Coronary artery (tissue), 2 donors: Measurements from ENCODE around the gene CASK.

Source experiments
- DNase-seq: peaks from one replicate; pipeline ENCODE4 v3.0.0-alpha.2; 2017; ENCODE audit warnings: low spot score
- H3K27ac ChIP-seq, 2 donors: fragments of 200-600 bp; sonication (generic); one replicate each; pipeline ENCODE4 v1.5.1; 2016 to 2019
- H3K4me3 ChIP-seq: fragments of 200-600 bp; sonication (generic); 2 replicates; pipeline ENCODE4 v1.5.1; 2016; ENCODE audit warnings: mild to moderate bottlenecking, moderate library complexity
- TF ChIP-seq, protein P1 (sequence below): fragments of 200-600 bp; sonication (generic); IDR thresholded peaks from one replicate; pipeline ENCODE4 v1.5.1; 2019; ENCODE audit warnings: antibody characterized with exemption

Gene CASK

DNA sequence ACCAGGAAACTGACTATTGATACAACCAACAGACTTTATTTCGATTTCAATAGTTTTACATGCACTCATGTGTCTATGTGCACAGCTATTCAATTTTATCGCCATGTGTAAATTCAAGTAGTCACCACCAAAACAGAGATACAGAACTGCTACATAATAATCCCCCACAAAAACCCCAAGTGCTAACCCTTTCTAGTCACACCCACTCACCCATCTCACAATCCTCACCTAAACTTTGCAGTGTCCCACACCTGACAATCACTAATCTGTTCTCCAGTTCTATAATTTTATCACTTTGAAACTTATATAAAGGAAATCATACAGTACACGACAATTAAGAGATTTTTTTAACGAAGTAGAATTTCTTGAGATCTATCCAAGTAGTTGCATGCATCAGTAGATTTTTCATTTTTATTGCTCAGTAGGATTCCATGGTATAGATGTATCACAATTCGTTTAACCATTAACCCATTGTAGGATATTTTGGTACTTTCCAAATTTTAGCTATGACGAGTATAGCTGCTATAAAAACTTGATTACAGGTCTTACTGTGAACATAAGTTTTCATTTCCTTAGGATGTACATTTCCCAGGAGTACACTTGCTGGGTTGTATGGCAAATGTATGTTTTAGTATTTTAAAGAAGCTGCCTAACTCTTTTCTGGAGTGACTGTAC lies 85.9 kb downstream of the CASK start:
- H3K4me3 ChIP-seq: no peak overlapping the region
- DNase-seq: no peak
- H3K27ac ChIP-seq: no peak overlapping the region
- TF ChIP-seq, protein P1, sequence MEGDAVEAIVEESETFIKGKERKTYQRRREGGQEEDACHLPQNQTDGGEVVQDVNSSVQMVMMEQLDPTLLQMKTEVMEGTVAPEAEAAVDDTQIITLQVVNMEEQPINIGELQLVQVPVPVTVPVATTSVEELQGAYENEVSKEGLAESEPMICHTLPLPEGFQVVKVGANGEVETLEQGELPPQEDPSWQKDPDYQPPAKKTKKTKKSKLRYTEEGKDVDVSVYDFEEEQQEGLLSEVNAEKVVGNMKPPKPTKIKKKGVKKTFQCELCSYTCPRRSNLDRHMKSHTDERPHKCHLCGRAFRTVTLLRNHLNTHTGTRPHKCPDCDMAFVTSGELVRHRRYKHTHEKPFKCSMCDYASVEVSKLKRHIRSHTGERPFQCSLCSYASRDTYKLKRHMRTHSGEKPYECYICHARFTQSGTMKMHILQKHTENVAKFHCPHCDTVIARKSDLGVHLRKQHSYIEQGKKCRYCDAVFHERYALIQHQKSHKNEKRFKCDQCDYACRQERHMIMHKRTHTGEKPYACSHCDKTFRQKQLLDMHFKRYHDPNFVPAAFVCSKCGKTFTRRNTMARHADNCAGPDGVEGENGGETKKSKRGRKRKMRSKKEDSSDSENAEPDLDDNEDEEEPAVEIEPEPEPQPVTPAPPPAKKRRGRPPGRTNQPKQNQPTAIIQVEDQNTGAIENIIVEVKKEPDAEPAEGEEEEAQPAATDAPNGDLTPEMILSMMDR: no peak

DNA sequence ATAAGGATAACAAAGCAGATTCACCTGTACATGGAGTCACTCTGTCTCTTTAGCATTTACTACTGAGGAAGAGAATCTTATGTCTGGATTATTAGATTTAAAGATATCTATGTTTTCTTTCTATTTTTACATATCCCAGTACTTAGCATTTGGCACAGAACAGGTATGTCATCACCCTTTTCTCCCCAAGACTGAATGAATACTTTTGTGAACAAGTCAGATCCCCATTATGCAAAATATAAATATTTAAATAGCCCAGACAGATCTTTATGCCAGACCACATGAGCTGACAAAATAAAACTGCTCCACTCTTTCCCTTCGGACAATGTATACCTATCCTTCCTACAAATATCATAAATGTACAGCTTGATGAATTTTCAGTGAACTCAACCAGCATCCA lies 94.5 kb downstream of the CASK start:
- TF ChIP-seq, protein P1: no peak
- no peak overlapping the region for H3K27ac ChIP-seq
- DNase-seq: no peak
- H3K4me3 ChIP-seq: no peak overlapping the region

DNA sequence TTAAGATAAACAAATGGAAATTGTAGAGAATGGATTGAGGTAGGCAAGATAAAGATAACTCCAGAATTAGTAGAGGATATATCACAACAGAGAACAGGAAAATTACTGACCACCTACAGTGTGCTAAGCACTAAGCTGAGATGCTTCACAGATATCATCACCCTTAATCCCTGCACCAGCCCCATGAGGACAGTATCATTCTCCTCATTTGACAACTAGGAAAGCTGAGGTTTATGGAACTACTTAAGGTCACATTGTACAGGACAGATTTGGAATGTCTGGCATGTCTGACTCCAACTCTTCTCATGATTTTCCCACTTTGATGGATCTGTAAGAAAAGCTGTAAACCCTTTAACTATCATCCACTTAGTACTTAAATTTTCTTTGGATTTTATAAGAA lies 95.5 kb downstream of the CASK start:
- H3K4me3 ChIP-seq: no peak overlapping the region
- TF ChIP-seq, protein P1: no peak
- DNase-seq: no peak
- H3K27ac ChIP-seq: no peak overlapping the region

DNA sequence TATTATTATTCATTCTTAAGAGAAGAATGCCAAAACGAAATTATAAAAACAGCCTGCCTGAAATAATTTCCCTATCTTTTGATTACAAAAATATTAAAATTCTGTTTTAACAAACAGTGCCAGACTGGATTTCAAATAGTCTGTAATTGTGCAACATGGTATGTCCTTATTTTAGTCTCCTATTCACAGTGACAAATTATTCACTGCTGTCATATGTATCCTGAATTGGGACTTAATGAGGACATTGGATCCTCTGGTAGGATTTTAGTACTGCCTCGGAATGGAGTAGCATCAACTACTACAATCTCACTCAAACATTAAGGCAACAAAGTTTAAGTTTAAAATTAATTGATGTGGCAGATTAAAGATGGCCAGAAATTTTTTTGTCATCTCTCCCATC lies 97.6 kb downstream of the CASK start:
- DNase-seq: no peak
- TF ChIP-seq, protein P1: no peak
- no peak overlapping the region for H3K4me3 ChIP-seq

DNA sequence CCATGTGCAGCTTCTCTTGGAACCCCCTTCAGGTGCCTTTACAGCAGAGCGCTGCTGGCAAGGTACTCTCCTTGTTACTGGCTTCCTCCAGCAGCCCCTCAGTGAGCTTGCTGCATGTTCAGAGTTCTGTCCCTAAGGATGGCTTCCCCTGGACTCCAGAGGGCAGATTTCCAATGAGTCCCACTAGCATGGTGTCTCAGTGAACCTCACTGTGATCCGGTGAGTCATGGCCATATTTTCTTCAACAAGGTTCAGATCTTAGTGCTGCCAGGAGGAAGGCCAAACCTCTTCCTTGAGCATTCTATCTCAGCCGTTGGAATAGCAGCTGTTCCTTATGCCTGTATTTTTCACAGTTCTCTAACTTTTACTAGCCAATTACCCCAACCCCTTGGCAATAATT lies 98.8 kb downstream of the CASK start:
- TF ChIP-seq, protein P1: no peak
- DNase-seq: no peak
- Histone ChIP-seq H3K27ac (peak overlapping the region in 1 of 2 donors; percentile 15), H3K4me3 (no peak overlapping the region)

More for the DNA sequence above, 97.6 kb downstream of the CASK start:
- no peak overlapping the region for H3K27ac ChIP-seq

DNA sequence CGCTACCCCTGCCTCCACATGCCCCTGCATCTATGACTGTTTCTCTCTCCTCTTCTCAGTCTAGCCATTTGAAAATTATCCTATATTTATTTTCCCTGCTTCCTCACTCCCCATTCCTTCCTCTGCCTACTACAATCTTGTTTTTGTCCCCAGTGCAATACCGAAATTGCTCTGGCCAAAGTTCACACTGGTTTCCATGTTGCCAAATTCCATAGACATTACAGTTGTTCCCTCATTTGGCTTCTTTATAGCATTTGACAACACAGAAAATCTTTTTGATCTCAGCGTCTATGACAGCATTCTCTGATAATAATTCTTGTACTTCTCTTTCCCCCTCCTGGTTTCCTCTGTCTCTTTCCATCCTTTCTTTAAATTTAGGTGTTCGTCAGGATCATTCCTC lies 100.0 kb downstream of the CASK start:
- DNase-seq: no peak
- TF ChIP-seq, protein P1: no peak
- Histone ChIP-seq H3K4me3 (no peak overlapping the region), H3K27ac (no peak overlapping the region)

DNA sequence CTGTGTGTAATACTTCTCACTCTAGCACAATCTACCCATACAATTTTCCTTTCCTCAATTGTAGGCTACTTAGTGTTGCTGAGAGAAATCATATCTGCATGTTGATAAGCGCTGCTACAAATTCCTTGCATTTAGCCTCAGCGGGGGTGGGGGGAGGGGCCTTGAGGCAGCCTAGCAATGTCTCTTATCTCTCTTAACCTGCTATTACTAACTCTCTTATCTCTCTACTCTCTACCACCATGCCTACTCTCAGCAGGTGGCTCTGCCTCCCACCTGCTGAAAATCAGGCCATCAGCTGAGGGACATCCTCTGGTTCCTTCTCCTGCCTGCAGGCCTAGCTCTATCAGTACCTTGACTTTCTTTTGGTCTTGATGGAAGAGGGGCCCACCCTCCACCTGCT lies 100.5 kb downstream of the CASK start:
- DNase-seq: no peak
- peak overlapping the region in 1 of 2 donors; percentile 54 for H3K27ac ChIP-seq
- TF ChIP-seq, protein P1: no peak
- H3K4me3 ChIP-seq: no peak overlapping the region
